Mucosa of descending colon (tissue), 3 donors: Measurements from ENCODE around the gene EIF3D. TPM values are rescaled to one million over a fixed set of nuclear protein-coding genes. Genes with fewer than 3 reads are reported as not detected.
A peak's percentile ranks its signal among the peaks of the same experiment; 100 is the strongest.

Source experiments
- ATAC-seq: fragments of 200-7000 bp; cut with Tn5 transposase; one replicate; pipeline ENCODE4 v1.9.1; 2020; ENCODE audit warnings: mild to moderate bottlenecking, moderate library complexity
- DNase-seq, 3 donors: peaks; one replicate each; pipeline ENCODE4 v3.0.0-alpha.2; 2020
- H3K36me3 ChIP-seq: fragments of 200-600 bp; one replicate; pipeline ENCODE4 v1.8.0; 2021; ENCODE audit warnings: low read depth, mild to moderate bottlenecking
- H3K4me1 ChIP-seq: fragments of 200-600 bp; one replicate; pipeline ENCODE4 v1.8.0; 2021; ENCODE audit warnings: low read depth, mild to moderate bottlenecking
- H3K4me3 ChIP-seq: fragments of 200-600 bp; one replicate; pipeline ENCODE4 v1.8.0; 2021; ENCODE audit warnings: mild to moderate bottlenecking
- H3K9me3 ChIP-seq: fragments of 200-600 bp; one replicate; pipeline ENCODE4 v1.8.0; 2021; ENCODE audit warnings: mild to moderate bottlenecking
- intact Hi-C, 2 donors: fragments of 100-400 bp; cut with DNase I in 1 of 2; cut with micrococcal nuclease in 1 of 2; formaldehyde crosslinking; loops; one replicate each; pipeline versions ENCODE4 v1.11.0 to v1.11.1; 2022; cut with DNase I, micrococcal nuclease
- total RNA-seq, 3 donors: library from RNA; stranded (reverse); fragmentation: NEBNext Ultra II Directional in 2 of 3; extraction: Animal tissue kit (Norgen Biotek cat#: 25700) in 2 of 3; gene quantifications; one replicate each; pipeline versions ENCODE4 v1.2.1 to v1.2.4, GENCODE V29; 2021 to 2023
- TF ChIP-seq, protein P1 (sequence below): fragments of 200-600 bp; IDR thresholded peaks from one replicate; pipeline ENCODE4 v1.8.0; 2022; ENCODE audit warnings: antibody characterized with exemption, mild to moderate bottlenecking
- donor health status: DM: no; HTN: no; CAD: no; lungs with moderate emphysema.
- donor health status: DM: no; HTN: no; CAD: no.
- donor health status: DM: no; HTN: yes; CAD: no.

The EIF3D gene
- total RNA-seq, 3 donors from 2014 or later = 135 to 145 (median 142) TPM

DNA sequence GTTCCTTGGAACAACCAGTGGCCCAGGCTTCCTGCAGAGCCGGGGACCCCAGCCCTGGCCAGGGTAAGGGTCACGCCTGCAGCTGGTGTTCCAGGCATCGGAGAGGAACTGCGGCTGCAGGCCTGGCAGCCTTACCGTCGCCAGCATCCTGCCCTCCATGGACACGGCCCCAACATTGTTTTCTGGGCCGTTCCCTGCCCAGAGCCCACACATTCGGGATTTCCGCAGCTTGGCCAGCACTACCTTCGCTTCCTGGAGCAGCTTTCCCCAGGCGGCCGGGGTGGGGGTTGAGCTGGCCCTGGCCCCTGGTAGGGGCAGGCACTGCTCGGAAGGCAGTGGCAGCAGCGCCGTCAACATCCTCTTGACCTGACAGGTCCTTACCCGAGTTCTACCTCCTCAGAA is 65.2 kb downstream of the EIF3D start:
- TF ChIP-seq, protein P1, sequence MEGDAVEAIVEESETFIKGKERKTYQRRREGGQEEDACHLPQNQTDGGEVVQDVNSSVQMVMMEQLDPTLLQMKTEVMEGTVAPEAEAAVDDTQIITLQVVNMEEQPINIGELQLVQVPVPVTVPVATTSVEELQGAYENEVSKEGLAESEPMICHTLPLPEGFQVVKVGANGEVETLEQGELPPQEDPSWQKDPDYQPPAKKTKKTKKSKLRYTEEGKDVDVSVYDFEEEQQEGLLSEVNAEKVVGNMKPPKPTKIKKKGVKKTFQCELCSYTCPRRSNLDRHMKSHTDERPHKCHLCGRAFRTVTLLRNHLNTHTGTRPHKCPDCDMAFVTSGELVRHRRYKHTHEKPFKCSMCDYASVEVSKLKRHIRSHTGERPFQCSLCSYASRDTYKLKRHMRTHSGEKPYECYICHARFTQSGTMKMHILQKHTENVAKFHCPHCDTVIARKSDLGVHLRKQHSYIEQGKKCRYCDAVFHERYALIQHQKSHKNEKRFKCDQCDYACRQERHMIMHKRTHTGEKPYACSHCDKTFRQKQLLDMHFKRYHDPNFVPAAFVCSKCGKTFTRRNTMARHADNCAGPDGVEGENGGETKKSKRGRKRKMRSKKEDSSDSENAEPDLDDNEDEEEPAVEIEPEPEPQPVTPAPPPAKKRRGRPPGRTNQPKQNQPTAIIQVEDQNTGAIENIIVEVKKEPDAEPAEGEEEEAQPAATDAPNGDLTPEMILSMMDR = no peak
- no peaks in the 10 kb centered on the region for H3K36me3 ChIP-seq
- H3K4me3 ChIP-seq = no peak overlapping the region
- no peaks in the 10 kb centered on the region for H3K9me3 ChIP-seq
- DNase-seq = peak in 1 of 3 donors; percentile 34
- no peak for ATAC-seq
- intact Hi-C loops = no loop called here
- H3K4me1 ChIP-seq = peaks cover 18% of the 10 kb centered on the region

DNA sequence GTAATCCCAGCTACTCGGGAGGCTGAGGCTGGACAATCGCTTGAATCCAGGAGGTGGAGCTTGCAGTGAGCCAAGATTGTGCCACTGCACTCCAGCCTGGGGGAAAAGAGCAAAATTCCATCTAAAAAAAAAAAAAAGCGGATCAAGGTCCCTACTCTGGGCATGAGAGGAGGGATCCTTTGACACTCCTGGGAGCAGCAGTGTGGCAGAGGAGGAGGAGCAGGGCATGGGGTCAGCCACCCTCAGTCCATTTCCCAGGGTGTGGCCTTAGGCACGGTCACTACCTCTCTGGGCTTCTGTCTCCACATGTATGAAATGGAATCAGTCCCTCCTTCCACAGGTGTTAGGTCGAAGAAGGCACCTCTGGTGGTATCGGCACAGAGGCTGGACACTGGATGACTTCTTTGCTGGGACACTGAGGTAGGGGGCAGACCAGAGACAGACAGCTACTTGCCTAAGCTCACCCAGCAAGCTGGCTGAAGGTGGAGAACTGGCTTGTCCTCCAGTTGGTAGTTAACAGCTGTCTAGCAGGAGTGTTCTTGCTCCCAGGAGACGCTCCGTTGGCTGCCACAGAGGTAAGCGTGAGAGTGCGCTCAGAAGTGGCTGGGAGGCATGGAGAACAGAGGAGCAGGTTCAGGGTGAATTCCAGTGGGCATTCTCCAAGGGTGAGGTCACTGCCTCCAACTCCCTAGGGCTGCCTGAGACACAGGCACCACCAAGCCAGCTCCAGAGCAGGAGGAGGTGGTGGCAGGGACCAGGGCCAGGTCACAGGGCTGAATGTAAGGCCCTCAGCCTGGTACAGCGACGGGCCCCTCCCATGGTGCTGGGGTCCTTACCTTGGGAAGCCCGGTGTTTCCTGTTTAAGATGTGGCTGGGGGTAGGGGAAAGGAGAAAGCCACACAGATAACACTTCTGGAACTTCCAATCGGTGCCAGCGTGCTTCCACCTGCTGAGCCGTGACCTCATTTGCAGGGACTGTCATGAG is 67.0 kb downstream of the EIF3D start:
- peaks cover 21% of the 10 kb centered on the region for H3K4me1 ChIP-seq
- no peaks in the 10 kb centered on the region for H3K36me3 ChIP-seq
- DNase-seq = no peak
- intact Hi-C loops = no loop called here
- TF ChIP-seq, protein P1 = no peak
- ATAC-seq = no peak
- H3K4me3 ChIP-seq = no peak overlapping the region
- H3K9me3 ChIP-seq = no peaks in the 10 kb centered on the region

Other genes starting within 250 kb of the EIF3D start
- 100 to 1,000 TPM; 501 to 831 (median 599) TPM for gene MYH9, start 141.2 kb downstream of the EIF3D start, total RNA-seq
- 100 to 1,000 TPM in 1 of 3 donors, 10 to 100 TPM in 2; 73.2 to 101 (median 95.8) TPM for gene TXN2, start 47.5 kb downstream of the EIF3D start, total RNA-seq
- 1 to 10 TPM; 2.8 to 8.6 (median 6.4) TPM for gene FOXRED2, start 22.1 kb downstream of the EIF3D start, total RNA-seq
- gene CACNG2, start 174.6 kb upstream of the EIF3D start, total RNA-seq = not detected
- gene IFT27, start 247.0 kb upstream of the EIF3D start, total RNA-seq = 10 to 100 TPM; 29.0 to 37.2 (median 29.7) TPM